ENCODE measurements around the gene FNIP2. TPM values are rescaled to one million over a fixed set of nuclear protein-coding genes. Genes with fewer than 3 reads are reported as not detected.
"Not testable (repeated sequence)": the region's sequence is repeated elsewhere in the genome, so short reads cannot be mapped to it uniquely, and the experiment has no call there.

FNIP2 gene
- polyA plus RNA-seq, 6 donors from 2014 or later, result not detected

DNA sequence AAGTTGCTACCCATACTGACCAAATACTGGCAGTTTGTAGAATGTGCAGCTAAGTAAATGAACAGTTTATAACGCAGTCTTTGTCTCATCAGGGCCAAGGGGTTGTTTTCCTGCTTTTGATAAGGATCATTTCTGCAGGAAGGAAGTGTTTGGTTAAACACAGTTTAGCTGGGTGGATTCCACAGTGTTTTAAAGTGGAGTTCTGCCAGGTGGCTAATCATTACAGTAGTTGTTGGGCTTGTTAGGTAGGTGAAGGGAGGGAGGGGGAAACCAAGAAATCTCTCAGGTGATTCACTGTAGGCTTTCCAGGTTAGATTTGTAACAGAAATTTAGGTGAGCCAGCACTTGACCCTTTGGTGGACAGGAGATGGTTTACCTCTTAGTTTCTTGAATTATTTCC lies 58.1 kb downstream of the FNIP2 start:
- H3K9me3 Mint-ChIP-seq, result peaks cover 0 to 2% (median 0%) of the 10 kb centered on the region in 7 donors
- DNase-seq, result no peak
- no peaks in the 10 kb centered on the region for H3K4me1 Mint-ChIP-seq
- no peak overlapping the region for H3K4me3 Mint-ChIP-seq
- ATAC-seq (ENCODE audit: low read depth in 2 of 2), result no peak
- no peak overlapping the region for H3K27ac Mint-ChIP-seq
- peaks cover 0 to 12% of the 10 kb centered on the region in 2 donors for H3K36me3 Mint-ChIP-seq
- peaks cover 72 to 81% (median 81%) of the 10 kb centered on the region in 3 donors for H3K27me3 Mint-ChIP-seq

GRCh38 chr4:158827543-158827981 lies 58.7 kb downstream of the FNIP2 start:
- Mint-ChIP-seq H3K4me3 (no peak overlapping the region), H3K27ac (no peak overlapping the region), H3K36me3 (peaks cover 0 to 12% of the 10 kb centered on the region in 2 donors), H3K4me1 (no peaks in the 10 kb centered on the region), H3K27me3 (peaks cover 72 to 81% (median 78%) of the 10 kb centered on the region in 3 donors), H3K9me3 (peaks cover 0 to 2% (median 0%) of the 10 kb centered on the region in 7 donors)
- no peak for ATAC-seq (ENCODE audit: low read depth in 2 of 2)
- no peak for DNase-seq

DNA sequence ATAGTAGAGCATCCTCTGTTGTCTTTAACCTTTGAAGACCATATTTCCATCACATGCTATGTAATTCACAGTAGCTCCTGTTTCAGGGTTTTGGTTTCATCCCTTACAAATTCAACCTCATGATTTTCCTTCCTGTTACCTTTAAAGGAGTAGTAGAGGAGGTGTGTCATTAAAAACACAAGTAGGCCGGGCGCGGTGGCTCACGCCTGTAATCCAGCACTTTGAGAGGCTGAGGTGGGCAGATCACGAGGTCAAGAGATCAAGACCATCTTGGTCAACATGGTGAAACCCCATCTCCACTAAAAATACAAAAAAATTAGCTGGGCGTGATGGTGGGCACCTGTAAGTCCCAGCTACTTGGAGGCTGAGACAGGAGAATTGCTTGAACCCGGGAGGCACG lies 59.3 kb downstream of the FNIP2 start:
- not testable (repeated sequence) for H3K4me1 Mint-ChIP-seq; DNase-seq; H3K4me3 Mint-ChIP-seq; H3K9me3 Mint-ChIP-seq; H3K27ac Mint-ChIP-seq; ATAC-seq (ENCODE audit: low read depth in 2 of 2)
- H3K36me3 Mint-ChIP-seq, result peaks cover 0 to 12% of the 10 kb centered on the region in 2 donors
- H3K27me3 Mint-ChIP-seq, result peaks cover 72 to 84% (median 78%) of the 10 kb centered on the region in 3 donors

DNA sequence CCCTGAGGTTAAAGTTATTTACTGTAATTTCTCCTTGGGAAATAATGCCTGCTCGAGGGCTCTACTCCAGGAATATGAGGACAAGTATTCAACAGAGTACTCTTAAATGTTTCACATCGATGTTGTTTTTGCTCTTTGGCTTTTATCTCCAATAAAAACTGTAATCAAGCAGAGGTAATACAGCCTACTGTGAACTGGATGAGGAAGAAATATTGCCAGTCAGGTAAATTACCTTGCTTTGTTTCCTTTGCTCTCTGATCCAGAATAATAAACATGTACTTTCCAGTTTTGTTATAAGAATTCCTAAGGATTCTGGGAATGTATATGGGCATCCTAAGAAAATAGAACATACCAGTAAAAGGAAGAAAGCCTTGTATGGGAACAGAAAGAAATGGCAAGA lies 60.4 kb downstream of the FNIP2 start:
- Mint-ChIP-seq H3K36me3 (peaks cover 0 to 12% of the 10 kb centered on the region in 2 donors), H3K4me3 (no peak overlapping the region), H3K9me3 (peaks cover 0 to 2% (median 0%) of the 10 kb centered on the region in 7 donors), H3K27ac (no peak overlapping the region), H3K27me3 (peaks cover 72 to 85% (median 79%) of the 10 kb centered on the region in 3 donors), H3K4me1 (no peaks in the 10 kb centered on the region)
- ATAC-seq (ENCODE audit: low read depth in 2 of 2) (no peak), DNase-seq (no peak)

GRCh38 chr4:158833602-158834001 lies 64.8 kb downstream of the FNIP2 start:
- no peak for DNase-seq
- H3K27ac Mint-ChIP-seq, result no peak overlapping the region
- H3K9me3 Mint-ChIP-seq, result peaks cover 0 to 2% (median 0%) of the 10 kb centered on the region in 7 donors
- peaks cover 64 to 78% (median 66%) of the 10 kb centered on the region in 3 donors for H3K27me3 Mint-ChIP-seq
- H3K36me3 Mint-ChIP-seq, result peaks cover 0 to 12% of the 10 kb centered on the region in 2 donors
- no peaks in the 10 kb centered on the region for H3K4me1 Mint-ChIP-seq
- no peak overlapping the region for H3K4me3 Mint-ChIP-seq
- no peak for ATAC-seq (ENCODE audit: low read depth in 2 of 2)

- H3K9me3 Mint-ChIP-seq, result peaks cover 0 to 4% (median 0%) of the 10 kb centered on the region in 7 donors
- no peaks in the 10 kb centered on the region for H3K36me3 Mint-ChIP-seq
- H3K4me3 Mint-ChIP-seq, result no peak overlapping the region
- ATAC-seq (ENCODE audit: low read depth in 2 of 2), result no peak
- no peak overlapping the region for H3K27ac Mint-ChIP-seq
- no peak for DNase-seq
- peaks cover 57 to 80% (median 65%) of the 10 kb centered on the region in 3 donors for H3K27me3 Mint-ChIP-seq
- H3K4me1 Mint-ChIP-seq, result no peaks in the 10 kb centered on the region
Observed at GRCh38 chr4:158835226-158836001, 66.6 kb downstream of the FNIP2 start.

GRCh38 chr4:158836002-158836369 lies 67.2 kb downstream of the FNIP2 start:
- no peaks in the 10 kb centered on the region for H3K36me3 Mint-ChIP-seq
- no peak overlapping the region for H3K4me3 Mint-ChIP-seq
- peaks cover 0 to 3% (median 0%) of the 10 kb centered on the region in 7 donors for H3K9me3 Mint-ChIP-seq
- DNase-seq, result no peak
- no peak for ATAC-seq (ENCODE audit: low read depth in 2 of 2)
- no peak overlapping the region for H3K27ac Mint-ChIP-seq
- H3K27me3 Mint-ChIP-seq, result peaks cover 55 to 79% (median 62%) of the 10 kb centered on the region in 3 donors
- H3K4me1 Mint-ChIP-seq, result no peaks in the 10 kb centered on the region

GRCh38 chr4:158836828-158837449 lies 68.1 kb downstream of the FNIP2 start:
- ATAC-seq (ENCODE audit: low read depth in 2 of 2), result no peak
- DNase-seq, result no peak
- peaks cover 0 to 2% (median 0%) of the 10 kb centered on the region in 7 donors for H3K9me3 Mint-ChIP-seq
- H3K27ac Mint-ChIP-seq, result no peak overlapping the region
- H3K4me3 Mint-ChIP-seq, result no peak overlapping the region
- H3K4me1 Mint-ChIP-seq, result no peaks in the 10 kb centered on the region
- H3K36me3 Mint-ChIP-seq, result no peaks in the 10 kb centered on the region
- H3K27me3 Mint-ChIP-seq, result peaks cover 55 to 83% (median 68%) of the 10 kb centered on the region in 3 donors

DNA sequence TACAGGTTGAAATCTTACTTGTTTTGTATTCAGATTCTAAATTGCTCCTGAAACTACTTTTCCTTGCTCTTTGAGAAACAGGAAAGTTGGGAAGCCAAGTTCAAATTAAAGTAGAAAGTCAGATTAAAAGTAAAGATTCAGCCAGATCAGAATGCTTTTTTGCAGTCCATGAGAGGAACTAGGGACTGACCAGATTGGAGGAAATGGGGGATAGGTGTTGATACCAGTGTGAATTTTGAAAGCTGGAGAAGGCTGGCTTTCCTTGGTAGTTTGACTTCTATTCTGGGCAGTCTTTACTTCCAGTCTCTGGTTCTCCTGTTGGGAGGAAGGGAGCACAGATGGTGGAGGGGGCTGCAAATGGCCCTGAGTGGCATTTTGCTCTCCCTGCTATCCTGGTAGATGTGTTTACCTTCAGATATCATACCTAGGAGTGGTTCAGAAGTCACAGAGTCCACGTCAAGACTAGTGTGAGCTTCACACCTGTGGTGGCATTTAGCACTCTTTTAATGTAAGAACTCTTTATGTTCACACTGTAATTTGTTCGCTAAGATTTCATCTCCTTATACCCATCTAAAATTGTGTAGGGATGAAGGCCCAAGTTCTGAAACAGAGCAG lies 68.8 kb downstream of the FNIP2 start:
- ATAC-seq (ENCODE audit: low read depth in 2 of 2) (no peak), DNase-seq (no peak)
- H3K27ac Mint-ChIP-seq, result no peak overlapping the region
- peaks cover 58 to 82% (median 70%) of the 10 kb centered on the region in 3 donors for H3K27me3 Mint-ChIP-seq
- no peaks in the 10 kb centered on the region for H3K4me1 Mint-ChIP-seq
- no peak overlapping the region for H3K4me3 Mint-ChIP-seq
- no peaks in the 10 kb centered on the region for H3K36me3 Mint-ChIP-seq
- peaks cover 0 to 2% (median 0%) of the 10 kb centered on the region in 7 donors for H3K9me3 Mint-ChIP-seq

DNA sequence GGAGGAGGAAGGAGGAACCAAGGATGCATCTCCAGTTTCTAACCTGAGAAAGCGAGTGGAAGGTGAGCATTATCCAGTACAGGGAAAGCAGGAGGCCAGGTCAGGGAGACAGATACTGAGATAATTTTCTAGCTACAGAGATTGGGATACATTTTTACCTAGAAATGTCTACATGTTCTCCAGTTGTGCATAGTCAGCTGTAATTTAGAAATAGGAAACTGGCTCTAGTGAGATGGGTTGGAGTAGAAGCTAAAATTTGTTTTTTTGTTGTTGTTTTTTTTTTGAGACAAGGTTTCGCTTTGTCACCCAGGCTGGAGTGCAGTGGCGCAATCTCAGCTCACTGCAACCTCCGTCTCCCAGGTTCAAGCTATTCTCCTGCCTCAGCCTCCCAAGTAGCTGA lies 71.3 kb downstream of the FNIP2 start:
- Mint-ChIP-seq H3K9me3 (peaks cover 0 to 2% (median 0%) of the 10 kb centered on the region in 7 donors), H3K36me3 (no peaks in the 10 kb centered on the region), H3K27me3 (peaks cover 57 to 75% (median 67%) of the 10 kb centered on the region in 3 donors), H3K27ac (no peak overlapping the region), H3K4me1 (no peaks in the 10 kb centered on the region), H3K4me3 (no peak overlapping the region)
- DNase-seq (no peak), ATAC-seq (ENCODE audit: low read depth in 2 of 2) (no peak)

- no peak for DNase-seq
- peaks cover 0 to 2% (median 0%) of the 10 kb centered on the region in 7 donors for H3K9me3 Mint-ChIP-seq
- no peaks in the 10 kb centered on the region for H3K4me1 Mint-ChIP-seq
- no peak for ATAC-seq (ENCODE audit: low read depth in 2 of 2)
- no peaks in the 10 kb centered on the region for H3K36me3 Mint-ChIP-seq
- no peak overlapping the region for H3K4me3 Mint-ChIP-seq
- no peak overlapping the region for H3K27ac Mint-ChIP-seq
- peaks cover 57 to 63% (median 58%) of the 10 kb centered on the region in 3 donors for H3K27me3 Mint-ChIP-seq
Observed at GRCh38 chr4:158841540-158841939, 72.7 kb downstream of the FNIP2 start.

GRCh38 chr4:158845311-158846041 lies 76.7 kb downstream of the FNIP2 start:
- Mint-ChIP-seq H3K9me3 (no peaks in the 10 kb centered on the region), H3K36me3 (no peaks in the 10 kb centered on the region), H3K27me3 (peaks cover 62 to 67% (median 65%) of the 10 kb centered on the region in 3 donors), H3K4me1 (no peaks in the 10 kb centered on the region), H3K4me3 (no peak overlapping the region), H3K27ac (no peak overlapping the region)
- DNase-seq, result no peak
- ATAC-seq (ENCODE audit: low read depth in 2 of 2), result no peak

DNA sequence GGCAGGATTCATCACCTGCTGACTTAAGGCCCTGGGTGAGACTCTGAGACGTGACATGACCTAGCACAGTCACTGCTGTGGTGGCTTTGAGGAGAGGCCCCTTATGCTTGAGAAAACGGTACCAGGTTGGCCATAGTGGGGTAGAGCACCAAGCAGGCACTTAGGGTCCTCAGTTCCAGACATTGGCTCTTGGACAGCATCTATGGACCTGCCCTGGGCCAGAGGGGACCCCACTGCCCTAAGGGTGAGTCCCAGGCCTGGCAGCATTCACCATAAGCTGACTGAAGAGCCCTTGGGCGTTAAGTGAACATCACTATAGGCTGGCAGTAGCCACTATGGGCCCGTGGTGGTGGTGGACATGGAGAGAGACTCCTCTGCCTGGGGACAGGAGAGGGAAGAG lies 78.7 kb downstream of the FNIP2 start:
- DNase-seq, result no peak
- Mint-ChIP-seq H3K27me3 (peaks cover 60 to 67% (median 62%) of the 10 kb centered on the region in 3 donors), H3K4me3 (peak overlapping the region in 2 of 8 donors; percentile 2 to 16), H3K27ac (no peak overlapping the region), H3K36me3 (no peaks in the 10 kb centered on the region), H3K4me1 (no peaks in the 10 kb centered on the region), H3K9me3 (no peaks in the 10 kb centered on the region)
- no peak for ATAC-seq (ENCODE audit: low read depth in 2 of 2)

All from naive B cell (primary cell).